SU-DHL-6 (cell line): ENCODE results near the gene UMAD1.

Experiments used
- H2AFZ ChIP-seq: fragments of 200-600 bp; sonication (generic); 2 replicates; pipeline ENCODE4 v1.6.1; 2014; ENCODE audit warnings: low read depth, mild to moderate bottlenecking, moderate library complexity, mixed read lengths, antibody characterized with exemption, low read length; ENCODE audit not compliant: severe bottlenecking
- H3F3A ChIP-seq: fragments of 200-600 bp; shearing (Covaris generic); 2 replicates; pipeline ENCODE4 v1.6.0; 2016; ENCODE audit warnings: antibody characterized with exemption, mild to moderate bottlenecking; ENCODE audit not compliant: insufficient read depth
- H3K27ac ChIP-seq: fragments of 200-600 bp; sonication (generic); 2 replicates; pipeline ENCODE4 v1.5.1; 2016; ENCODE audit warnings: low read depth, mild to moderate bottlenecking, low read length, moderate library complexity, mixed read lengths
- H3K27me3 ChIP-seq: fragments of 200-600 bp; sonication (generic), shearing (Covaris generic); 2 replicates; pipeline ENCODE4 v1.6.0; 2014; ENCODE audit warnings: mild to moderate bottlenecking, low read length
- H3K36me3 ChIP-seq: fragments of 200-600 bp; sonication (generic); 2 replicates; pipeline ENCODE4 v1.6.1; 2014; ENCODE audit warnings: mild to moderate bottlenecking, low read length, mixed read lengths
- H3K4me2 ChIP-seq: fragments of 300-600, 200-600 bp; shearing (Covaris generic), sonication (generic); 2 replicates; pipeline ENCODE4 v1.6.0; 2014; ENCODE audit warnings: low read length, low read depth, mild to moderate bottlenecking; ENCODE audit not compliant: poor library complexity, severe bottlenecking
- H3K4me3 ChIP-seq: fragments of 200-600 bp; sonication (generic); 2 replicates; pipeline ENCODE4 v1.5.1; 2014; ENCODE audit warnings: antibody characterized with exemption, low read length, mild to moderate bottlenecking, mixed read lengths; ENCODE audit not compliant: insufficient read depth, poor library complexity, severe bottlenecking
- H3K79me2 ChIP-seq: fragments of 200-600 bp; sonication (generic); 2 replicates; pipeline ENCODE4 v1.6.1; 2014; ENCODE audit warnings: mild to moderate bottlenecking, low read length, moderate library complexity; ENCODE audit not compliant: insufficient read depth
- H3K9ac ChIP-seq: fragments of 200-600 bp; sonication (generic); 2 replicates; pipeline ENCODE4 v1.7.0; 2014; ENCODE audit warnings: mild to moderate bottlenecking, low read length
- H3K9me2 ChIP-seq: fragments of 200-600 bp; sonication (generic); replicated peaks from 2 replicates; pipeline ENCODE4 v1.6.1; 2014; ENCODE audit warnings: low read length; ENCODE audit not compliant: insufficient read depth
- H3K9me3 ChIP-seq: fragments of 200-600 bp; sonication (generic); 2 replicates; pipeline ENCODE4 v1.6.1; 2014; ENCODE audit warnings: low read length, mixed read lengths; ENCODE audit not compliant: insufficient read depth
- H4K20me1 ChIP-seq: fragments of 200-600 bp; sonication (generic); 2 replicates; pipeline ENCODE4 v1.6.1; 2014; ENCODE audit warnings: low read depth, mild to moderate bottlenecking, antibody characterized with exemption, low read length, moderate library complexity, mixed read lengths
- EZH2phosphoT487 ChIP-seq: fragments of 200-600 bp; sonication (generic), shearing (Covaris generic); conservative IDR thresholded peaks from 2 replicates; pipeline ENCODE4 v1.6.1; 2018; ENCODE audit warnings: mild to moderate bottlenecking, antibody characterized with exemption, low read length, moderate library complexity, mixed read lengths
- TF ChIP-seq, protein P1 (sequence below): fragments of 200-600 bp; sonication (generic); IDR thresholded peaks from one replicate; pipeline ENCODE4 v1.5.1; 2017; ENCODE audit warnings: antibody characterized with exemption, mild to moderate bottlenecking, low read length, moderate library complexity; ENCODE audit not compliant: insufficient read depth, poor library complexity, severe bottlenecking

The UMAD1 gene

GRCh38 chr7:7614018-7614741 is 26.4 kb upstream of the UMAD1 start:
- H2AFZ ChIP-seq, result no peak overlapping the region
- H3K9me2 ChIP-seq, result no peaks in the 10 kb centered on the region
- no peaks in the 10 kb centered on the region for H3K27me3 ChIP-seq
- H3K9me3 ChIP-seq, result no peaks in the 10 kb centered on the region
- no peaks in the 10 kb centered on the region for H3F3A ChIP-seq
- TF ChIP-seq, protein P1, sequence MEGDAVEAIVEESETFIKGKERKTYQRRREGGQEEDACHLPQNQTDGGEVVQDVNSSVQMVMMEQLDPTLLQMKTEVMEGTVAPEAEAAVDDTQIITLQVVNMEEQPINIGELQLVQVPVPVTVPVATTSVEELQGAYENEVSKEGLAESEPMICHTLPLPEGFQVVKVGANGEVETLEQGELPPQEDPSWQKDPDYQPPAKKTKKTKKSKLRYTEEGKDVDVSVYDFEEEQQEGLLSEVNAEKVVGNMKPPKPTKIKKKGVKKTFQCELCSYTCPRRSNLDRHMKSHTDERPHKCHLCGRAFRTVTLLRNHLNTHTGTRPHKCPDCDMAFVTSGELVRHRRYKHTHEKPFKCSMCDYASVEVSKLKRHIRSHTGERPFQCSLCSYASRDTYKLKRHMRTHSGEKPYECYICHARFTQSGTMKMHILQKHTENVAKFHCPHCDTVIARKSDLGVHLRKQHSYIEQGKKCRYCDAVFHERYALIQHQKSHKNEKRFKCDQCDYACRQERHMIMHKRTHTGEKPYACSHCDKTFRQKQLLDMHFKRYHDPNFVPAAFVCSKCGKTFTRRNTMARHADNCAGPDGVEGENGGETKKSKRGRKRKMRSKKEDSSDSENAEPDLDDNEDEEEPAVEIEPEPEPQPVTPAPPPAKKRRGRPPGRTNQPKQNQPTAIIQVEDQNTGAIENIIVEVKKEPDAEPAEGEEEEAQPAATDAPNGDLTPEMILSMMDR, result no peak
- no peak for TF ChIP-seq EZH2phosphoT487
- H3K4me2 ChIP-seq, result no peak overlapping the region
- H3K79me2 ChIP-seq, result no peaks in the 10 kb centered on the region
- no peak overlapping the region for H3K9ac ChIP-seq
- no peak overlapping the region for H3K4me3 ChIP-seq
- H3K27ac ChIP-seq, result no peak overlapping the region
- H4K20me1 ChIP-seq, result no peaks in the 10 kb centered on the region
- peaks cover 8% of the 10 kb centered on the region for H3K36me3 ChIP-seq

GRCh38 chr7:7617550-7617949 is 23.0 kb upstream of the UMAD1 start:
- Histone ChIP-seq H3K79me2 (no peaks in the 10 kb centered on the region), H2AFZ (no peak overlapping the region), H3K4me3 (no peak overlapping the region), H3K27ac (no peak overlapping the region), H3F3A (no peaks in the 10 kb centered on the region), H3K4me2 (no peak overlapping the region), H3K27me3 (no peaks in the 10 kb centered on the region), H4K20me1 (no peaks in the 10 kb centered on the region), H3K9ac (no peak overlapping the region), H3K36me3 (no peaks in the 10 kb centered on the region), H3K9me2 (no peaks in the 10 kb centered on the region), H3K9me3 (no peaks in the 10 kb centered on the region)
- TF ChIP-seq, protein P1, result no peak
- no peak for TF ChIP-seq EZH2phosphoT487

GRCh38 chr7:7618410-7618809 is 22.1 kb upstream of the UMAD1 start:
- no peaks in the 10 kb centered on the region for H3K36me3 ChIP-seq
- TF ChIP-seq, protein P1, result no peak
- TF ChIP-seq EZH2phosphoT487, result no peak
- H3K27ac ChIP-seq, result no peak overlapping the region
- H3K9me3 ChIP-seq, result no peaks in the 10 kb centered on the region
- H3F3A ChIP-seq, result no peaks in the 10 kb centered on the region
- no peak overlapping the region for H2AFZ ChIP-seq
- H3K79me2 ChIP-seq, result no peaks in the 10 kb centered on the region
- no peak overlapping the region for H3K4me2 ChIP-seq
- no peaks in the 10 kb centered on the region for H3K9me2 ChIP-seq
- no peaks in the 10 kb centered on the region for H4K20me1 ChIP-seq
- no peak overlapping the region for H3K9ac ChIP-seq
- no peak overlapping the region for H3K4me3 ChIP-seq
- no peaks in the 10 kb centered on the region for H3K27me3 ChIP-seq
